ENCODE results near the gene NAA25. TPM values are rescaled to one million over a fixed set of nuclear protein-coding genes. Genes with fewer than 3 reads are reported as not detected.

NAA25 gene
- total RNA-seq, 1 donor from 2014 or later, result 32.8 TPM

DNA sequence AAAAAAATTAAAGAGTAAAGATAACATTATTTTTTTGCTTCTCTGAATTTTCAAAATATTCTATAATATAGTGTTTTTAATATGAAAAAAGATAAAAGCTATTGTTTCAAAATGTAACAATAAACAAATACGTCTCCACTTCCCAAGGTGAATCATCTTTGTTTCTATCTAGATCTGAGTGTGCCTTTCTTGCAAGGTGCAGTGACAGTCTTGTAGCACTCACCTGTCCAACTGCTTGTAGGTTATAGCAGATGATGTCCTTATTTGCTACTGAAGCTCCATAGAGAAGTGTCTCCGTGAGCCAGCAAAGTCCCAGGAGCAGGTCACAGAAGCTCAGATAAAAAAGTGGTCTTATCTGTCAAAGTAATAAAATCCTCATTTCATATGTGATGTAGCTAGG lies 117.0 kb downstream of the NAA25 start:
- no peak for FAIRE-seq
- H3K9me3 ChIP-seq (ENCODE audit: insufficient read depth, low read depth, low read length), result no peaks in the 10 kb centered on the region

DNA sequence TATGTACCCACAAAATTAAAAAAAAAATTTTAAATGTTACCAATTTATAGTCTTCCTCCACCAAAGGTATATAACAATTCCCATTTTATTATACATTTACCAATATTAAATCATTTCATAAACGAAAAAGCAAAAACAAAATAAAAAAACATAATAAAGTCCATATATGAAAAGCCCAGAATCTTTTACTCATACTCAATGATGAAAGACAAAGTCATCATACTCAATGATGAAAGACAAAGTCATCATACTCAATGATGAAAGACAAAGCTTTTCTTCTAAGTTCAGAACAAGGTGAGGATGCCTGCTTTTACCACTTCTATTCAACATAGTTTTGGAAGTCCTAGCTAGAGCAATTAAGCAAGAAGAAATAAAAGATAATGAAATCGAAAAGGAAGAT lies 123.8 kb downstream of the NAA25 start:
- no peaks in the 10 kb centered on the region for H3K4me1 ChIP-seq (ENCODE audit: insufficient read depth, low read length)
- no peaks in the 10 kb centered on the region for H3K36me3 ChIP-seq (ENCODE audit: insufficient read depth, low read length)
- no peaks in the 10 kb centered on the region for H3K27me3 ChIP-seq (ENCODE audit: insufficient read depth, low read length)
- no peak overlapping the region for H3K27ac Mint-ChIP-seq (ENCODE audit: unreplicated experiment)
- H3K4me3 Mint-ChIP-seq (ENCODE audit: unreplicated experiment), result no peak overlapping the region
- no peak for FAIRE-seq
- H3K9me3 ChIP-seq (ENCODE audit: insufficient read depth, low read depth, low read length), result no peaks in the 10 kb centered on the region
- no peak for TF ChIP-seq EZH2 (IDR thresholded peaks at IDR 0.05; ENCODE audit: insufficient read depth, low read length)
- TF ChIP-seq, protein P1, sequence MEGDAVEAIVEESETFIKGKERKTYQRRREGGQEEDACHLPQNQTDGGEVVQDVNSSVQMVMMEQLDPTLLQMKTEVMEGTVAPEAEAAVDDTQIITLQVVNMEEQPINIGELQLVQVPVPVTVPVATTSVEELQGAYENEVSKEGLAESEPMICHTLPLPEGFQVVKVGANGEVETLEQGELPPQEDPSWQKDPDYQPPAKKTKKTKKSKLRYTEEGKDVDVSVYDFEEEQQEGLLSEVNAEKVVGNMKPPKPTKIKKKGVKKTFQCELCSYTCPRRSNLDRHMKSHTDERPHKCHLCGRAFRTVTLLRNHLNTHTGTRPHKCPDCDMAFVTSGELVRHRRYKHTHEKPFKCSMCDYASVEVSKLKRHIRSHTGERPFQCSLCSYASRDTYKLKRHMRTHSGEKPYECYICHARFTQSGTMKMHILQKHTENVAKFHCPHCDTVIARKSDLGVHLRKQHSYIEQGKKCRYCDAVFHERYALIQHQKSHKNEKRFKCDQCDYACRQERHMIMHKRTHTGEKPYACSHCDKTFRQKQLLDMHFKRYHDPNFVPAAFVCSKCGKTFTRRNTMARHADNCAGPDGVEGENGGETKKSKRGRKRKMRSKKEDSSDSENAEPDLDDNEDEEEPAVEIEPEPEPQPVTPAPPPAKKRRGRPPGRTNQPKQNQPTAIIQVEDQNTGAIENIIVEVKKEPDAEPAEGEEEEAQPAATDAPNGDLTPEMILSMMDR (IDR thresholded peaks at IDR 0.05; ENCODE audit: insufficient read depth, low read depth, low read length), result no peak
- H3K27ac ChIP-seq (ENCODE audit: low read depth, low read length), result no peak overlapping the region
- no peaks in the 10 kb centered on the region for H4K20me1 ChIP-seq (ENCODE audit: insufficient read depth, low read length)
- H3K36me3 Mint-ChIP-seq (ENCODE audit: low read depth, unreplicated experiment), result peaks cover 4% of the 10 kb centered on the region
- no peaks in the 10 kb centered on the region for H3K79me2 ChIP-seq (ENCODE audit: insufficient read depth, low read length)
- H3K4me3 ChIP-seq (ENCODE audit: insufficient read depth, low read depth, low read length), result no peak overlapping the region
- no peaks in the 10 kb centered on the region for H3K27me3 Mint-ChIP-seq (ENCODE audit: low read depth, unreplicated experiment)
- no peaks in the 10 kb centered on the region for H3K9me3 Mint-ChIP-seq (ENCODE audit: unreplicated experiment)
- no peak overlapping the region for H3K4me2 ChIP-seq (ENCODE audit: low read length)
- no peak overlapping the region for H2AFZ ChIP-seq (ENCODE audit: low read depth, low read length)
- peaks cover 5% of the 10 kb centered on the region for H3K4me1 Mint-ChIP-seq (ENCODE audit: low read depth, unreplicated experiment)
- no peak for DNase-seq (ENCODE audit: low read depth)
- no peak overlapping the region for H3K9ac ChIP-seq (ENCODE audit: low read length)

More for the DNA sequence above, 117.0 kb downstream of the NAA25 start:
- H3K27ac ChIP-seq (ENCODE audit: low read depth, low read length), result no peak overlapping the region
- H3K9ac ChIP-seq (ENCODE audit: low read length), result no peak overlapping the region
- no peaks in the 10 kb centered on the region for H3K36me3 ChIP-seq (ENCODE audit: insufficient read depth, low read length)
- H2AFZ ChIP-seq (ENCODE audit: low read depth, low read length), result no peak overlapping the region
- Mint-ChIP-seq H3K4me1 (ENCODE audit: low read depth, unreplicated experiment) (no peaks in the 10 kb centered on the region), H3K4me3 (ENCODE audit: unreplicated experiment) (no peak overlapping the region), H3K36me3 (ENCODE audit: low read depth, unreplicated experiment) (peaks cover 4% of the 10 kb centered on the region), H3K27me3 (ENCODE audit: low read depth, unreplicated experiment) (no peaks in the 10 kb centered on the region), H3K27ac (ENCODE audit: unreplicated experiment) (no peak overlapping the region), H3K9me3 (ENCODE audit: unreplicated experiment) (no peaks in the 10 kb centered on the region)
- no peak for TF ChIP-seq EZH2 (IDR thresholded peaks at IDR 0.05; ENCODE audit: insufficient read depth, low read length)
- TF ChIP-seq, protein P1 (IDR thresholded peaks at IDR 0.05; ENCODE audit: insufficient read depth, low read depth, low read length), result no peak
- H3K4me2 ChIP-seq (ENCODE audit: low read length), result no peak overlapping the region
- H3K4me3 ChIP-seq (ENCODE audit: insufficient read depth, low read depth, low read length), result no peak overlapping the region
- H3K4me1 ChIP-seq (ENCODE audit: insufficient read depth, low read length), result no peaks in the 10 kb centered on the region
- no peak for DNase-seq (ENCODE audit: low read depth)
- no peaks in the 10 kb centered on the region for H3K79me2 ChIP-seq (ENCODE audit: insufficient read depth, low read length)
- no peaks in the 10 kb centered on the region for H4K20me1 ChIP-seq (ENCODE audit: insufficient read depth, low read length)
- no peaks in the 10 kb centered on the region for H3K27me3 ChIP-seq (ENCODE audit: insufficient read depth, low read length)

DNA sequence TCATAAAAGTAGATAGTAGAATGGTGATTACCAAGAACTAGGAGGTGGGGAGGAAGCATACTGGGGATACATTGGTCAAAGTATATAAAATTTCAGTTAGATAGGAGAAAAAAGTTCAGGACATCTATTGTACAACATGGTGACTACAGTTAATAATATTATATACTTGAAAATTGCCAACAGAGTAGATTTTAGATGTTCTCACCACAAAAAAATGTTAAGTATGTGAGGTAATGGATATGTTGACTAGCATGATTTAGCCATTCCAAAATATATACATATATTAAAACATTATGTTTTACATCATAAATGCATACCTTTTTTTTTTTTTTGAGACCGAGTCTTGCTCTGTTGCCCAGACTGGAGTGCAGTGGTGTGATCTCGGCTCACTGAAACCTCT lies 126.6 kb downstream of the NAA25 start:
- Histone ChIP-seq H3K27me3 (ENCODE audit: insufficient read depth, low read length) (no peaks in the 10 kb centered on the region), H3K4me1 (ENCODE audit: insufficient read depth, low read length) (no peaks in the 10 kb centered on the region), H3K4me2 (ENCODE audit: low read length) (no peak overlapping the region), H3K9me3 (ENCODE audit: insufficient read depth, low read depth, low read length) (no peaks in the 10 kb centered on the region), H2AFZ (ENCODE audit: low read depth, low read length) (no peak overlapping the region), H3K79me2 (ENCODE audit: insufficient read depth, low read length) (no peaks in the 10 kb centered on the region), H3K4me3 (ENCODE audit: insufficient read depth, low read depth, low read length) (no peak overlapping the region), H3K9ac (ENCODE audit: low read length) (no peak overlapping the region), H4K20me1 (ENCODE audit: insufficient read depth, low read length) (no peaks in the 10 kb centered on the region), H3K36me3 (ENCODE audit: insufficient read depth, low read length) (no peaks in the 10 kb centered on the region), H3K27ac (ENCODE audit: low read depth, low read length) (no peak overlapping the region)
- no peaks in the 10 kb centered on the region for H3K9me3 Mint-ChIP-seq (ENCODE audit: unreplicated experiment)
- FAIRE-seq, result no peak
- TF ChIP-seq, protein P1 (IDR thresholded peaks at IDR 0.05; ENCODE audit: insufficient read depth, low read depth, low read length), result no peak
- no peak for TF ChIP-seq EZH2 (IDR thresholded peaks at IDR 0.05; ENCODE audit: insufficient read depth, low read length)
- peaks cover 5% of the 10 kb centered on the region for H3K4me1 Mint-ChIP-seq (ENCODE audit: low read depth, unreplicated experiment)
- peaks cover 2% of the 10 kb centered on the region for H3K36me3 Mint-ChIP-seq (ENCODE audit: low read depth, unreplicated experiment)
- no peak for DNase-seq (ENCODE audit: low read depth)
- H3K27ac Mint-ChIP-seq (ENCODE audit: unreplicated experiment), result peak overlapping the region; percentile 26
- no peak overlapping the region for H3K4me3 Mint-ChIP-seq (ENCODE audit: unreplicated experiment)
- H3K27me3 Mint-ChIP-seq (ENCODE audit: low read depth, unreplicated experiment), result no peaks in the 10 kb centered on the region
